ENCODE data around the gene PEX16. TPM values are rescaled to one million over a fixed set of nuclear protein-coding genes. Genes with fewer than 3 reads are reported as not detected.

PEX16 gene
- total RNA-seq, 2 donors from 2014 or later, result 27.9 to 45.4 TPM

- Mint-ChIP-seq H3K27me3 (peaks cover 4% of the 10 kb centered on the region), H3K36me3 (ENCODE audit: low read depth) (no peaks in the 10 kb centered on the region), H3K4me1 (no peaks in the 10 kb centered on the region), H3K4me3 (peak overlapping the region; percentile 9), H3K9me3 (no peaks in the 10 kb centered on the region), H3K27ac (no peak overlapping the region)
- ATAC-seq (replicated peaks), result no peak
Observed at GRCh38 chr11:45886816-45887520, 30.7 kb downstream of the PEX16 start.

- no peak for ATAC-seq (replicated peaks)
- H3K27ac Mint-ChIP-seq, result no peak overlapping the region
- peak overlapping the region; percentile 9 for H3K4me3 Mint-ChIP-seq
Observed at GRCh38 chr11:45885921-45886721, 31.6 kb downstream of the PEX16 start.

GRCh38 chr11:45885274-45885920 is 32.3 kb downstream of the PEX16 start, which contains the start of gene MAPK8IP1:
Gene MAPK8IP1, plus strand, starts transcription at chr11:45885651. Its CDS starts 170 bp downstream, at chr11:45885821.
- peak; percentile 78 for ATAC-seq (replicated peaks)
- H3K9me3 Mint-ChIP-seq, result no peaks in the 10 kb centered on the region
- H3K27ac Mint-ChIP-seq, result no peak within 1 kb of the TSS
- peak within 1 kb of the TSS; percentile 58 for H3K4me3 Mint-ChIP-seq
- H3K4me1 Mint-ChIP-seq, result no peaks in the 10 kb centered on the region
- peaks cover 2% of the 10 kb centered on the region for H3K27me3 Mint-ChIP-seq
- H3K36me3 Mint-ChIP-seq (ENCODE audit: low read depth), result peaks cover 8% of the 10 kb centered on the region

More at GRCh38 chr11:45885921-45886721, 31.6 kb downstream of the PEX16 start:
- H3K27me3 Mint-ChIP-seq, result peaks cover 4% of the 10 kb centered on the region
- no peaks in the 10 kb centered on the region for H3K4me1 Mint-ChIP-seq
- no peaks in the 10 kb centered on the region for H3K9me3 Mint-ChIP-seq
- peaks cover under 1% of the 10 kb centered on the region for H3K36me3 Mint-ChIP-seq (ENCODE audit: low read depth)

- H3K4me3 Mint-ChIP-seq, result peak overlapping the region; percentile 58
- ATAC-seq (replicated peaks), result no peak
- H3K9me3 Mint-ChIP-seq, result no peaks in the 10 kb centered on the region
- H3K27me3 Mint-ChIP-seq, result no peaks in the 10 kb centered on the region
- H3K27ac Mint-ChIP-seq, result no peak overlapping the region
- peaks cover 15% of the 10 kb centered on the region for H3K36me3 Mint-ChIP-seq (ENCODE audit: low read depth)
- no peaks in the 10 kb centered on the region for H3K4me1 Mint-ChIP-seq
Observed at GRCh38 chr11:45884596-45885185, 33.0 kb downstream of the PEX16 start.

- H3K27ac Mint-ChIP-seq, result no peak overlapping the region
- ATAC-seq (replicated peaks), result no peak
- no peak overlapping the region for H3K4me3 Mint-ChIP-seq
- no peaks in the 10 kb centered on the region for H3K27me3 Mint-ChIP-seq
- no peaks in the 10 kb centered on the region for H3K9me3 Mint-ChIP-seq
- peaks cover 41% of the 10 kb centered on the region for H3K36me3 Mint-ChIP-seq (ENCODE audit: low read depth)
- no peaks in the 10 kb centered on the region for H3K4me1 Mint-ChIP-seq
Observed at GRCh38 chr11:45881708-45882368, 35.8 kb downstream of the PEX16 start.

GRCh38 chr11:45880772-45881570 is 36.7 kb downstream of the PEX16 start:
- no peaks in the 10 kb centered on the region for H3K4me1 Mint-ChIP-seq
- no peaks in the 10 kb centered on the region for H3K9me3 Mint-ChIP-seq
- no peak overlapping the region for H3K4me3 Mint-ChIP-seq
- no peak for ATAC-seq (replicated peaks)
- no peak overlapping the region for H3K27ac Mint-ChIP-seq
- no peaks in the 10 kb centered on the region for H3K27me3 Mint-ChIP-seq
- peaks cover 49% of the 10 kb centered on the region for H3K36me3 Mint-ChIP-seq (ENCODE audit: low read depth)

GRCh38 chr11:45879803-45880686 is 37.6 kb downstream of the PEX16 start:
- H3K36me3 Mint-ChIP-seq (ENCODE audit: low read depth), result peaks cover 57% of the 10 kb centered on the region
- H3K27me3 Mint-ChIP-seq, result no peaks in the 10 kb centered on the region
- H3K9me3 Mint-ChIP-seq, result no peaks in the 10 kb centered on the region
- no peak for ATAC-seq (replicated peaks)
- no peaks in the 10 kb centered on the region for H3K4me1 Mint-ChIP-seq
- H3K27ac Mint-ChIP-seq, result peak overlapping the region; percentile 26
- no peak overlapping the region for H3K4me3 Mint-ChIP-seq

- ATAC-seq (replicated peaks), result no peak
- Mint-ChIP-seq H3K27me3 (no peaks in the 10 kb centered on the region), H3K36me3 (ENCODE audit: low read depth) (peaks cover 73% of the 10 kb centered on the region), H3K4me3 (no peak overlapping the region), H3K9me3 (no peaks in the 10 kb centered on the region), H3K27ac (no peak overlapping the region), H3K4me1 (no peaks in the 10 kb centered on the region)
Observed at GRCh38 chr11:45877845-45878244, 39.8 kb downstream of the PEX16 start.

- Mint-ChIP-seq H3K27ac (no peak overlapping the region), H3K9me3 (no peaks in the 10 kb centered on the region), H3K4me3 (no peak overlapping the region), H3K27me3 (no peaks in the 10 kb centered on the region), H3K36me3 (ENCODE audit: low read depth) (peaks cover 80% of the 10 kb centered on the region), H3K4me1 (no peaks in the 10 kb centered on the region)
- no peak for ATAC-seq (replicated peaks)
Observed at GRCh38 chr11:45877221-45877620, 40.5 kb downstream of the PEX16 start.

GRCh38 chr11:45876401-45876800 is 41.3 kb downstream of the PEX16 start:
- H3K36me3 Mint-ChIP-seq (ENCODE audit: low read depth), result peaks cover 88% of the 10 kb centered on the region
- no peak overlapping the region for H3K27ac Mint-ChIP-seq
- no peak for ATAC-seq (replicated peaks)
- no peaks in the 10 kb centered on the region for H3K4me1 Mint-ChIP-seq
- H3K27me3 Mint-ChIP-seq, result no peaks in the 10 kb centered on the region
- H3K4me3 Mint-ChIP-seq, result no peak overlapping the region
- H3K9me3 Mint-ChIP-seq, result no peaks in the 10 kb centered on the region

GRCh38 chr11:45872651-45873356 is 44.9 kb downstream of the PEX16 start:
- Mint-ChIP-seq H3K27me3 (no peaks in the 10 kb centered on the region), H3K9me3 (no peaks in the 10 kb centered on the region), H3K4me3 (no peak overlapping the region), H3K36me3 (ENCODE audit: low read depth) (peaks cover 90% of the 10 kb centered on the region), H3K27ac (no peak overlapping the region), H3K4me1 (no peaks in the 10 kb centered on the region)
- peak; percentile 70 for ATAC-seq (replicated peaks)

- no peak for ATAC-seq (replicated peaks)
- H3K4me1 Mint-ChIP-seq, result no peaks in the 10 kb centered on the region
- no peaks in the 10 kb centered on the region for H3K27me3 Mint-ChIP-seq
- no peak overlapping the region for H3K4me3 Mint-ChIP-seq
- H3K36me3 Mint-ChIP-seq (ENCODE audit: low read depth), result peaks cover 90% of the 10 kb centered on the region
- no peak overlapping the region for H3K27ac Mint-ChIP-seq
- H3K9me3 Mint-ChIP-seq, result no peaks in the 10 kb centered on the region
Observed at GRCh38 chr11:45871638-45872037, 46.0 kb downstream of the PEX16 start.
